Measurements from ENCODE around the gene CCDC154.

DNA sequence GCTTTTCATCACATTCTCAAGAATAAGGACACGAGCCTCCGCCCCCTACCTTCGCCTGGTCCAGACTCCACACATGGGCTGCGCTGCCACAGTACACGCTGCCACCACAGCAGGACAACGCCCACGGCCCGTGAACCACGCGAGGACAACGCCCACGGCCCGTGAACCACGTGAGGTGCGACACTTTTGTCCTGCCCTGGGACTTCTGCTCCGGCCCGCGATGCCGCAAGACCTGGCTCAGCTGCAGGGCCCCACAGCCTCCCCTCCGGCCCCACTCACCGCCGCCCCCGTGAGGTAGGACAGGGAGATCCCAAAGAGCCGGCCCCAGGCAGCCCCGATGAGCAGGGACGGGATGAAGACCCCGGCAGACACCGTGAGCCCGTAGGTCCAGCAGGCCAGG, 5.9 kb upstream of the CCDC154 start:
- TF ChIP-seq, protein P1, sequence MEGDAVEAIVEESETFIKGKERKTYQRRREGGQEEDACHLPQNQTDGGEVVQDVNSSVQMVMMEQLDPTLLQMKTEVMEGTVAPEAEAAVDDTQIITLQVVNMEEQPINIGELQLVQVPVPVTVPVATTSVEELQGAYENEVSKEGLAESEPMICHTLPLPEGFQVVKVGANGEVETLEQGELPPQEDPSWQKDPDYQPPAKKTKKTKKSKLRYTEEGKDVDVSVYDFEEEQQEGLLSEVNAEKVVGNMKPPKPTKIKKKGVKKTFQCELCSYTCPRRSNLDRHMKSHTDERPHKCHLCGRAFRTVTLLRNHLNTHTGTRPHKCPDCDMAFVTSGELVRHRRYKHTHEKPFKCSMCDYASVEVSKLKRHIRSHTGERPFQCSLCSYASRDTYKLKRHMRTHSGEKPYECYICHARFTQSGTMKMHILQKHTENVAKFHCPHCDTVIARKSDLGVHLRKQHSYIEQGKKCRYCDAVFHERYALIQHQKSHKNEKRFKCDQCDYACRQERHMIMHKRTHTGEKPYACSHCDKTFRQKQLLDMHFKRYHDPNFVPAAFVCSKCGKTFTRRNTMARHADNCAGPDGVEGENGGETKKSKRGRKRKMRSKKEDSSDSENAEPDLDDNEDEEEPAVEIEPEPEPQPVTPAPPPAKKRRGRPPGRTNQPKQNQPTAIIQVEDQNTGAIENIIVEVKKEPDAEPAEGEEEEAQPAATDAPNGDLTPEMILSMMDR (IDR thresholded peaks at IDR 0.05), result no peak
- TF ChIP-seq POLR2A (IDR thresholded peaks at IDR 0.05) (no peak), EP300 (IDR thresholded peaks at IDR 0.05) (no peak), POLR2AphosphoS5 (IDR thresholded peaks at IDR 0.05) (no peak)

Measured in suprapubic skin (tissue), 4 donors.